ENCODE data around the gene MSI2.

Gene MSI2

DNA sequence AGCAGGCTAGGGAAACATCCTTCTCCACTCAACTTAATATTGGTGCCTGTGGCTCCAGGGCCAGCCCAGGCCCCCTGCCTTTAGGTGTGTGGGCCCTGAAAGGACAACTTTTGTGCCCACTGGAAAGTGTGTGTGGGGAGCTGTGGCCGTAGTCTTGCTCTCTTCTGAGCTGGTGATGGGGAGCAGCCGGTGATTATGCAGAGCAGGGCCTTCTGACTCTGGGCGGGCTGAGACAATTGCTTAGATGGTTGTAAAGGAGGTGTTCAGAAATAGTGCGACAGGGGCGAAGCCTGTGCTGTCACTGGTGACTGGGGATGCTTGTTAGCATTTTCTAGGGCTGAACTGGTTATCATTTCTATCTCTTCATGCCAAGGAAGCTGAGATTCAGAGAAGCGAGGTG lies 62.6 kb downstream of the MSI2 start:
- DNase-seq (ENCODE audit: low spot score) = no peak

DNA sequence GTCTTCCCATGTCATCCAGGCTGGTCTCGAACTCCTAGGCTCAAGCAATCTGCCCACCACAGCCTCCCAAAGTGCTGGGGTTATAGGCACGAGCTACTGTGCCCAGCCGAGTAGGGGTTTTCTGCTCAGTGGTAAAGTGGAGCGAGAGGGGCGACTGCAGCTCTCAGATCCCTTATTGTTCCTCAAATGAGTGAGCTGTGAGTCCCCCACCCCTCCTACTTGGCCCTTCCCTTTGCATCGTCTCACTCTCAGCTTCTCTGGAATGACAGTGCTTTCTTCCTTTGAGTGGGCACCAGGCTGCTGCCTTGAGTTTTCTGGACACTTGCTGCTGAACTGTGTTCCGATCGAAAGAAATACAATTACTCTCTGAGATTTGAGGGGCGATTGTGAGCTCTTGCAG lies 63.5 kb downstream of the MSI2 start:
- DNase-seq (ENCODE audit: low spot score) = no peak

DNA sequence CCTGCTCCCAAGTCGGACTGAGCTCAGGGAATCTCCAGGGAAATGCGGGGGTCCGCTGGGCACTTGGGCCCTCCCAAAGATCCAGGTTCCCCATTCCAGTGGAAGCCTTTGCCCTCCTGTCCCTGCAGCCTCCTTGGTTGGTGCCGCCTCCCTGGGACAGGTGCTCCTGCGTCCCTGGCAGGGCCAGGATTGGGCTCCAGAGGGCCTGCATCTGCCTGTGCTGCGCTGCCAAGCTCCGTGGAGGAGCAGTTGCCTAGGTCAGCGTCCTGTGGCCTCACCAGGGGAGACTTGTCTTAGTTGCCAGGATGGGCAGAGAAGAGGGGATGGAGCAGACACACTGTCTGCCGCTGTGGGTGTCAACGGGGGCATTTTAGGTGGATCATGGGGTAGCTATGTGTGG lies 67.1 kb downstream of the MSI2 start:
- no peak for DNase-seq (ENCODE audit: low spot score)

DNA sequence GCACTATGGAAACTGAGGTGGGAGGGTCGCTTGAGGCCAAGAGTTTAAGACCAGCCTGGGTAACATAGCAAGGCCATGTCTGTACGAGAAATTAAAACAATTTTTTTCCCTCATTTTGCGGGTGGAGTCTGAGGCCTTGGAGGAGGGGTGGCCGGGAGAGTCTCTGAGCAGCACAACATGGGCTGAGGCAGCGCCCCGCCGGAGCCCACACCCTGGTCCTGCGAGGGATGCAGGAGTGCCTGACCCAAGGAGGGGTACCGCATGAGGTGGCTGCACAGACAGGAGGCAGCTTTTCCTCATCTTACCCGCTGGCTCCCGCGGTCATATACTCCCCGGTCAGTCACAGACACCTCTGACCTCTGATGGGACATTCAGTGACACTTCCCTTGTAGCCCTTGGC lies 67.7 kb downstream of the MSI2 start:
- DNase-seq (ENCODE audit: low spot score) = no peak

DNA sequence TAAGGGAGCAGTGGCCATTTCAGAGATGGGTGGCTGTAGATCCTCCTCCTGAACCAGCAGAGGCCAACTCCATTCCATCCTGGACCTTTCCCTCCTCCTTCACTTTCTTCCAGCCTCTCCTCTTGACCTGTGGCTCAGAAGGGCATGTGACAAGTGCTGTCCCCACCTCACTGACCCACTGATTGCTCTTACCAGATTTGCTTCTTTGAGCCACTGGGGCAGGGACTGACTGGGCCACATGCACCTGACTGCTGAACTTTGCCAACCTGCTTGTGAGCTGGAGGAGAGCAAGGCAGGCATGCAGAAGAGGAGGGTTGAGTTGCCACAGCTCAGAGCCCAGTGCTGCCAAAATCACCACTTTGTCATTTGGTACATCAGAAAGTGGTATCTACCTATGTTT lies 68.3 kb downstream of the MSI2 start:
- no peak for DNase-seq (ENCODE audit: low spot score)

DNA sequence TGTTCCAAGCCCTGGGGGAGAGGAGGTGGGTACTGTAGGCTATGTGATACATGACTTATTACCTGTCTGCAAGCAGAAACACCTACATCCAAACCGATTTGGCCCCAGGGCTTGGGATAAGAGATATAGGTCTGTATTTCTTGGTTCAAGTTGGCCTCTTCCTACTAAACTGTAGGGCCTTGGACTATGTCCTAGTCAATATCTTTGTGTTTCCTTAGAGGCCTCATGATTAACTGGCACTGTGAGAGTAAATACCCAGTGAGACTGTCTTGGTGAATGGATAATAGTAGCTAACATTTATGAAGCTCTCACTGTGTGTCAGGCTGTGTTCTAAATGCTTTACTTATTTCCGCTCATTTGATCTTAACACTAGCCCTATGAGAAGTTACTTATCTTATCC lies 70.0 kb downstream of the MSI2 start:
- no peak for DNase-seq (ENCODE audit: low spot score)

DNA sequence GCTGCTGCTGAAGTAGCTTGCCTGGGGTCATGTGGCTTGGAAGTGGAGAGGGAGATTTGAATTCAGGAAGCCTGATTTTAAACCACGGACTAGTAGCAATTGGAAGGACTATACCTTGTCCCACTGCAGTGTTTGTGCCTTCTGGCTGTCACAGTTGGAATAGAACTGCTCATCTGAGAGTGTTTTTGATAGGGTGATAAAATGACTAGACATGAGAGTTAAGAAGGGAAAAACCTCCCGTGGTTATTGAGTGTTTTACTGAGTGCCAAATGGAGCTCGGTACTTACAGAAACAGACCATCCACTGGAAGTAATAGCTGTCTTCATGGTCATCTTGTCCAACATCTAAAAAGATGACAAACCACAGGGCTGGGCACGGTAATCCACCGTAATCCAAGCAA lies 70.4 kb downstream of the MSI2 start:
- DNase-seq (ENCODE audit: low spot score) = no peak

DNA sequence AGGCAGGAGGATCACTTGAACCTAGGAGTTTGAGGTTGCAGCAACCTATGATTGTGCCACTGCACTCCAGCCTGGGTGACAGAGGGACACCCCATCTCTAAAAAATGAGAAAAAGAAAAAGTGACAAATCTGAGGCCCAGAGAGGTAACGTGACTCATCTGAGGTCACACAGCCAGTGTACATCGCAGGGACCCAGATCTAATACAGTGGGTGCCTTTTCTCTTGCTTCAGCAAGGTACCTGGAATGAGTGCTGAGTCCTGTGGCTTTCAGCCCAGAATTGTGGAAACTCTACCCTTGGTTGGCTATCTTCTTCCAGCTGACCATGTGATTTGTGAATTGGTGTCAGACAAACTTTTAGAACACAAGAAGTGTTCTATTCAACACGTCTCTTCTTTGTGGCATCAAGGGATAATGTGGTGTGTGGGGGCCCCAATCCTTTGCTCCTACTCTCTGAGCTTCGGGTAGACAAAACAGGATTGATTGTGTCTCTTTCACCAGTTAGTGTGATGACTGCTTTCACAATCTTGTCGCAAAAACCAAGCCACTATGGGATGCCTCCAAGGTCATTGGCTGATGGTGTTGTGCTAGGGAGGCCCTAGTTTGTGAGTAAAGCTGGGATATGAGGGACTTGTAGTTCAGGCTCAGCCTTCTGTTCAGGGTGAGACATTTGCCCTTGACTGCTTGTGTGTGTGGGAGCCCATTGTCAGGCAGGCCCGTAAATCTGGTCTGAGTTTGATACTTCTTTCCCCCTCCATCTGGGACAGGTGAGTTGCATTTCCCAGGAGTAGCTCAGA lies 71.0 kb downstream of the MSI2 start:
- DNase-seq (ENCODE audit: low spot score) = no peak

DNA sequence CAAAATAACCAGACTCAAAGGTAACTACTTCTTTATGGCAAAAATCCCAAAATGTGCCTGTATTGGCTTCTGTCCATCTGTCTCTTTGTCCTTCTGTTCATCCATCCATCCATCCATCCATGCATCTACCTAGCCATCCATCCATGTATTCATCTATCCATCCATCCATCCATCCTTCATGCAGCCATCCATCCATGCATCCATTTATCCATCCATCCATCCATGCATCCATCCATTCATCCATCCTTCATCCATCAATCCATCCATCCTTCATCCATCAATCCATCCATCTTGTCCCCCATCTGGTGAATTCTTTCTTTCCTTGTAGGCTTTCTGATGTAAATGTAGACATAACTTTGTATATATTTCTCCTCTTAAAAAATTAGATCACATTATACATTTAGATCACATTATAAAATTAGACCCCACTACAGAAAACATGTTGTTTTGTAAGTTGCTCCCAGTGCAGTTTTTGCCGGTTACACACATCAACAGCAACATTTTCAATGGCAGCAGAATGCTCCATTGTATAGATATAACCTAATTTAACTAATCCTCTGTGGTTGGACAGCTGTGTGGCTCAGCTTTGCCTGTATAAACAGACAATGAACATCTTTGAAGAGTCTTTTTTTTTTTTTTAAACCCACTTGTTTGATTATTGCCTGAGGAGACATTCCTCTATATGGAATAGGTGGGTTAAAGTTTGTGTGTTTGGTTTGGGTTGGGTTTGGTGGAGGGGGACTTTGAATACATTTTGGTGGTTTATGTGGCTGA lies 72.0 kb downstream of the MSI2 start:
- no peak for DNase-seq (ENCODE audit: low spot score)

DNA sequence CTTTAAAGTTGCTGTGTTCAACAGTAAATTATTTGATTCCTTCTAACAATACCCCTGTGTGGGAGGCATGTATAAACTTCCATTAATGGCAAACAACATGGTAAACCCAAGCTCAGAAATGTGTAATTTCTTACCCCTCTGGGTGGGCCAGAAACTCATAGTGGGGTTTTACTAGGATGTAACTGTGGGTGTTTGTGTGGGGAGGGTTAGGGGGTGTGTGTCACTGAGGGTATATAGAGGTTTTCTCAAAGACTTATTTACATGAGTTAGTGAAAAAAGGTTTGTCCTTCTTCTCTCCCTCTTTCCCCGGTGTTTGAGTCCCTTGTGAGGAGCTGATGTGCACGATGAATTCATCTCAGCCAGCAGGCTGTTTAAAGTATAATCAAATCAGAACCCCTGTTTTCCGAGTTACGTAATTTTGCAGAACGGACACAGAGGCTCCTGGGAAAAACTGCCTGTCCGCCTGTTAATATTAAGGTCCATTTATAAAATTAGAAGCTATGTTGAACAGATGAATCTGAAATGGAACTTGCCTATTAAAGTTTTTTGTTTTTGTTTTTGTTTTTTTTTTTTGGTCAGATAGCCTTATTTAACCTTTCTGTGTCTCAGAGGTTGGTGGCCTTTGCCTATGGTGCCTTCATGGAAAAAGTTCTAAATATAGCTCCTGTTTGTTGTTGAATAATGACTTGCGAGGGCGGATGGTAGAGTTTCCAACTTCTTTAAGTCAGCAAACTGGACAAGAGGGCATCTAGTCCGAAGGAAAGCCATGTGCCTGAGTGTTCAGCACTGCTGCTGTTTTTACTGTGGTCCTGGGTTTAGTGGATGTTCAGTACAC lies 73.3 kb downstream of the MSI2 start:
- DNase-seq (ENCODE audit: low spot score) = no peak

DNA sequence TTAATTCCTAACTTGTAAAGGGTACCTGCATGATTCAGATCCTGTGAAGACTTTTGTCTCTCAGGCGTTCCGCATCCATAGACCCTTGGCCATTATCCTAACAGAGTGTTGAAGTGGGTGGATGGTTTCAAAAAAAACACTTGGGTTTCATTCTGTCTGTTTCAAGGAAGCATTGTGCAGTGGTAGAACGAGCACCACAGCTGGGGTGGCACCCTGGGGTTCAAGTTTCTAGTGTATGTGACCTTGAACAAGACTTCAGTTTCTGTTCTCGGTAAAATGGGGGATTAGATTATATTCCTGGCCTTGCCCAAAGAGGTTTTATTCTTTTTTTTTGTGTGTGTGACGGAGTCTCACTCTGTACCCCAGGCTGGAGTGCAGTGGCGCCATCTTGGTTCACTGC lies 74.3 kb downstream of the MSI2 start:
- DNase-seq (ENCODE audit: low spot score) = no peak

DNA sequence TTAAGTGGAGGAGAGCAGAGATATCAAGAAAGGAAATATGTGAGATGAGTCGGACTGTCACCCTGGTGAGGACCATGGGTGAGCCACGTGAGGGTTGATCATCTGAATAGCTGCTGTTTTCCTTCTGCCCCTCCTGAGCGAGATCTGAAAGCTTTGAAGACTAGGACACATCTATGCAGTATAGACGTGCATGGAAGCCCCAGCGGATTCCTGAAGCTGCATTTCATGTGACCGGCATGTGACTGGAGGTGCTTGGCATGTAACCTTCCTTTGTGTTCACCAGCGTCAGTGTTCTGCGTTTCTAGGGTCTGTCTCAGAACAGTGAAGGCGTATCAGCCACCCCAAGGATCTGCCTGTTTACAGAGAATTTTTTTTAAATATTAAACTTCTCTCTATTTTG lies 75.1 kb downstream of the MSI2 start:
- no peak for DNase-seq (ENCODE audit: low spot score)

DNA sequence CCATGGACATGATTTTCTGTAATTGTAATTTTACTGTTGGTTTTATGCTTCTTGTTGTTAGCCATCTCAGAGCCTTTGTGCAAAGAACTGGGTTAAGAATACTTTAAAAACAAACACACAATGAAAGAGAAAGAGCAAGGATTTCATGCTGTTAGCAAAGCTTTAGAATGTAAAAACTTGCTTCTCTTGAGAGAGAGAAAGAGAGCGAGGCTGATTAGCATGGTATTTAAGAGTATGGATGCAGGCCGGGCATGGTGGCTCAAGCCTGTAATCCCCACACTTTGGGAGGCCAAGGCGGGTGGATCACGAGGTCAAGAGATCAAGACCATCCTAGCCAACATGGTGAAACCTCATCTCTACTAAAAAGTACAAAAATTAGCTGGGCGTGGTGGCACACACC lies 76.2 kb downstream of the MSI2 start:
- no peak for DNase-seq (ENCODE audit: low spot score)

DNA sequence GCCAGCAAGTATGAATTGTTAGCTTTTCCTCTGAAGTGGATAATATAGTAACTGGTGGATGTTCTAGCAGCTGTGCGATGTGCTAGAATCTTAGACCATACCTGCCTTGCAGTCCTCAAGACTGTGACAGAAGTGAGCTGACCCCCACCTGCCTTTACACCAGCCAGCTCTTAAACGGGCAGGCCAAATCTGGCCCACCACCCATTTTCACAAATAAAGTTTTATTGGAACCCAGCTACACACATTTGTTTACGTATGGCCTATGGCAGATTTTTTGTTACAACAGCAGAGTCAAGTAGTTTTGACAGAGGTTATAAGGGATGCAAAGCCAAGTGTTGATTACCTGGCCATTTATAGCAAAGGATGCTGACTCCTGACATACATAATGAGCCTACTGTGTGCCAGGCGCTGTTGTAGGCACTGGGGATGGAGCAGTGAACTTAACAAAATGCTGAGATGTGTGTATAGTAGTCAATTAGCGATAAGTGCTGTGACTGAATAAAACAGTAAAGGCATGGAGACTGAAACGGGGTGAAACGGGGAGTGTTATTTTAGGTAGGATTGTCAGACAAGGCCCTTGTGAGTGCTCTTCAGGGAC lies 79.0 kb downstream of the MSI2 start:
- DNase-seq (ENCODE audit: low spot score) = no peak

DNA sequence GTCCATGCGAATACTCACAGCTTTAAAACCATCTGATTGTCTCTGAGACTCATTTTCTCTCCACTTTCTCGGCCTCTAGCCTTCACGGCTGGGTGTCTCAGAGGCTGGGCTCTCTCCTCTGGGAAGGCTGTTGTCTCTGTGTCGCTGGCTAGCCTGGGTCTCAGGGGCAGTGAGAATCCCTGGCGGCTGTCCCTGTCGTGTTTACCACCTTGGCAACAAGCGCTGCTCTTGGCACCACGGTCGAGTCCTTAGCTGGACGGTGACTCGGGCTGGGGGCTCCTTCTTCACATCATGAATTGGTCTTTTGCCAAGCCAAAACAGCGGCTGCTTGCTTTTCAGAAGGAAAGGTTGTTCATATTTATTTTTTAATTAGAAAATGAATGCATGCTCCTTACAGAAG lies 81.1 kb downstream of the MSI2 start:
- no peak for DNase-seq (ENCODE audit: low spot score)

DNA sequence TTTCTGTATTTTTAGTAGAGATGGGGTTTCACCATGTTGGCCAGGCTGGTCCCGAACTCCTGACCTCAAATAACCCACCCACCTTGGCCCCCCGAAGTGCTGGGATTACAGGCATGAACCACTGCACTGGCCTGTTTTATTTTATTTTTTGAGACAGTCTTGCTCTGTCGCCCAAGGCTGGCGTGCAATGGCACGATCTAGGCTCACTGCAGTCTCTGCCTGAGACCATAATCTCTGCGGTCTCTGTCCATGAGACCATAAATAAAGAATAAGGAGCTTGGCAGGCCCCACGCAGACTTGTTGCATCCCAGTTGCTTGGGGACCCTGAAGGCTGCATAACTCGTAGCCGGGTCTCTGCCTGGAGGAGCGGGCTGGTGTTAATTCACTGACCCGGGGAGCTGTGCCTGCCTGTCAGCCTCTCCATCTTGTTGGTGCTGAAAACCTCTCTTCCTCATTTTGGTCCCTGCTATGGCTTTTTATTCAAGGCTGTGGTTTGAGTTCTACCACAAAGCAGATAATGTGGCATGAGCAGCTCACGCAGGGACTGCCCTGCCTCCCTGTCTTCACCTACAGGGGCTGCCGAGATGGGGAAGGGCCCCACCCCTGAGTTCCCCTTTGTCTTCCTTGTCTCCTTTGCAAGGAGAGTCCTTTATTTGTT lies 82.1 kb downstream of the MSI2 start:
- DNase-seq (ENCODE audit: low spot score) = no peak

DNA sequence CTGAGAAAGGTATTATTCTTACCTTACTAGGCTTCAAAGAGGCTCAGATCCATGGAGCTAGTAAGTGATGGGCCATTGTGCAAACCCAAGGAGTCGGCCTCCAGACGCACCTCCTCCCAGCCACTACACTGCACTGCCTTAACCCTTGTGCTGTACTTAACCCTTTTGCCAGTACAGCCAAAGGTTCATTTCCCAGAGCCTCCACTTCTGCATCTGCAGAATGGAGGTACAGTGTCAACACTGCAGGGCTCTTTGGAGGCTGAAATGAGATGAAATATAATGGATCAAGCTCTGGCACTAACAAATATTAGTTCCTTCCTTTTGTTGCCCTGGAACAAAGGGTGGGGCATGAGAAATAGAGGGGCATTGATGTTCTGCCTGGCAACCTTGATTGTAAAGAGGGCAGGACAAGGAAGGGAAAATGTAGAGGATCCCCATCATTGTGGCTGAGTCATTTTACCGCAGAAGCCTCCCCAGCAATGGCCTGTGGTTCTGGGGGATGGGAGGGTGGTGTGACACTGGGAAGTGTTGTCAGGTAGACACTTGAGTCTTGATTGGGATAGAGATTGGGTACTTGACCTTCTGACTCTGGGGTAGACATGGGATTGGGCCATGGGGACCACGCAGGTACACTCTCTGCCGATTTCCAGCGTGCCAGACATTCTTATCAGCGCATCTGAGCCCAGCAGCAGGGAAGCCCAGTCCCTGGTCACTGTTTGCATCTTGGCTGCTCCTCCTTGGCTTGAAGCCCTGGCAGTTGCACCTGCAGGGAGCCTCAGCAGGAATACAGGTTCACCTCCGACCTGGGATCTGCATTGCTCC lies 84.0 kb downstream of the MSI2 start:
- no peak for DNase-seq (ENCODE audit: low spot score)

DNA sequence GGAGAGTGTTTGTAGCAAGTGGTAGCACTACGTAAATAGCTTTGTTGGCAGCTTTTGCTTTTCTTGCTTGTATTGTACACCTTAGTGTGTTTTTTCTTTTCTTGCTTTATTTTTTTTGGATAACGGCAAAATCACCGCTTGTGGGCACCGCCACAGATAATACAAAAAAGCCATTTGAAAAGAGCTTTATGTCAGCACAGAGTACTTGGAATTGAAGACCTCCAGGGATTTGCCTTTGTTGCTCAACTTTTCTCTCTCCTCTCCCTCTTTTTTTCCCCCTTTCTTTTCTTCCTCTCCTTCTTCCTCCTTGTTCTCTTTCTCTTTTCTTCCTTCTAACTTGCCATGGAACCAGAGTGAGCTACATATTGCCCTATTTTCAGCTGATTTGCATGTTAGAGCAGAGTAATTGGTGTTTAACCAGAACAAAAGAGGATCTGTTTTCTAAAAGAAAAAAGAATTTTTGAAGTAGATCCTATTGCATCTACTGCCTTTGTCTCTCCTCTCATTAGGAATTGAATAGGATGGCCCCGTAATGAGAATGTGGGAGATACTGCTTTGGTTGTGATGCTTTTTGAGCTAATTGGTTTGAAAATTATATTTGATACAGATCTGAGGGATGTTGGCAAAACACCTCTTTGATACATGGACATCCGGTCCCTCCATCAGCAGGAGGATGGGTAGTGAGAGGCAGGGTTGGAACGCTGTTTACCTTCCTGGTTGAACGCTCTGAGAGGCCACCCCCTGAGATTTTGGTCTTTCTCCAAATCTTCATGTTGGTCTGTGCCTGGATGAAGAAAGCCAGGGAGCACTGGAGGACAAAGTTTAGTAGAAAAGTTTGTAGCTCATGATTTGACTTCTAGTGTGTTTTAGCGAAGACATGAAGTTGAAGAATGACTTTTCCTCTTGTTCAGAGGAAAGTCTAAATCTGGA lies 85.6 kb downstream of the MSI2 start:
- no peak for DNase-seq (ENCODE audit: low spot score)

DNA sequence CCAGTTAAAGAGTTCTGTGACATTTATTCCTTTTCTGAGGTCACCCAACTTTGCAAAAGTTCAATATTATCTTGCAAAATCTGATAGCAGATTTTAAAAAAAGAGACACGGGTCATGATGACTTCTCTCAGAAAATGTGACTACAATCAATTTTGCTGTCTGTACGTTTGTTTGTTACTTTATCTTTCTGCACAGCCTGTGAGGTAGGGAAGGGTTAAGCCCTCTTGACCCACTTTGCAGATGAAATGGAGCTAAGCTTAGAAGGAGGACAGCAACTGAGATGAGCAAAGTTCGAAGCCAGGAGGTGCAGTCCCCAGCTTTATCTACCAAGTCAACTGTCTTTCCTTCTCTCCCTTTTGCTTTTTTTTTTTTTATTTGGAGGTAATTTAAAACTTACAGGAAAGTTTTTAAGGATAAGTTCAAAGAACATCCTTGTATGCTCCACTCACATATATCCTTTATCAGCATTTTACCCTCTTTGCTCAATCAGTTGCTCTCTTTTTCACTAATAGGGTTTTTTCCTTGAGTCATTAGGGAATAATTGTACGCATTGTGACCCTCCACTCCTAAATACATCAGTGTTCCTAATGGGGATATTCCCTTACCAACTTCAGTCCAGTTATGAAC lies 86.8 kb downstream of the MSI2 start:
- DNase-seq (ENCODE audit: low spot score) = no peak

Data from putamen (tissue), 1 donor.